NCI-H2196 (cell line): ENCODE results near the gene ACIN1.

Source experiments
- DNase-seq: peaks from one replicate; lab custom pipeline; 2025; ENCODE audit not compliant: unreplicated experiment; lab: John Stamatoyannopoulos, UW

Gene ACIN1

GRCh38 chr14:23045419-23046357 lies 49.2 kb downstream of the ACIN1 start:
- no peak for DNase-seq

GRCh38 chr14:23044840-23045239 lies 50.1 kb downstream of the ACIN1 start:
- DNase-seq, result no peak

- no peak for DNase-seq
These were observed 51.2 kb downstream of the ACIN1 start for GRCh38 chr14:23043754-23044153.

- no peak for DNase-seq
These were observed 51.8 kb downstream of the ACIN1 start for GRCh38 chr14:23043145-23043544.

GRCh38 chr14:23042162-23042965 lies 52.6 kb downstream of the ACIN1 start, which contains the start of gene PSMB11:
PSMB11 (plus strand) TSS chr14:23042212; CDS start chr14:23042226, 14 bp downstream.
- DNase-seq, result no peak

GRCh38 chr14:23041729-23042128 lies 53.2 kb downstream of the ACIN1 start:
- no peak for DNase-seq

- DNase-seq, result no peak
These were observed 54.8 kb downstream of the ACIN1 start for GRCh38 chr14:23040100-23040499.

- no peak for DNase-seq
These were observed 59.4 kb downstream of the ACIN1 start for GRCh38 chr14:23035303-23036144.

GRCh38 chr14:23034498-23035302 lies 60.2 kb downstream of the ACIN1 start, which contains the start of gene PSMB5:
PSMB5 (minus strand) TSS chr14:23034900; CDS start chr14:23034881, 19 bp downstream.
- DNase-seq, result no peak

- no peak for DNase-seq
These were observed 61.0 kb downstream of the ACIN1 start for GRCh38 chr14:23033801-23034497.

GRCh38 chr14:23033251-23033727 lies 61.6 kb downstream of the ACIN1 start:
- no peak for DNase-seq

GRCh38 chr14:23030936-23031335 lies 64.0 kb downstream of the ACIN1 start:
- DNase-seq, result no peak

- DNase-seq, result no peak
These were observed 66.1 kb downstream of the ACIN1 start for GRCh38 chr14:23028799-23029198.

GRCh38 chr14:23025151-23025814 lies 69.7 kb downstream of the ACIN1 start:
- DNase-seq, result no peak

GRCh38 chr14:23024612-23025075 lies 70.3 kb downstream of the ACIN1 start:
- DNase-seq, result no peak

- no peak for DNase-seq
These were observed 71.2 kb downstream of the ACIN1 start for GRCh38 chr14:23023795-23024152.

GRCh38 chr14:23023022-23023794 lies 71.7 kb downstream of the ACIN1 start:
- no peak for DNase-seq

GRCh38 chr14:23021889-23022442 lies 73.0 kb downstream of the ACIN1 start:
- DNase-seq, result no peak
